Jurkat, Clone E6-1 (cell line): ENCODE results near the gene IQSEC3. TPM values are rescaled to one million over a fixed set of nuclear protein-coding genes. Genes with fewer than 3 reads are reported as not detected.
"Not testable (repeated sequence)": the region's sequence is repeated elsewhere in the genome, so short reads cannot be mapped to it uniquely, and the experiment has no call there.

Experiments
- DNase-seq: peaks from one replicate; pipeline ENCODE4 v3.0.0-alpha.2; 2011; ENCODE audit warnings: low read depth, low spot score
- H3K4me3 ChIP-seq: 2 replicates; pipeline ENCODE4 v1.5.1; 2011; ENCODE audit warnings: mild to moderate bottlenecking, low read length, control low read depth, moderate library complexity
- polyA plus RNA-seq: library from polyadenylated mRNA; unstranded; fragments of >200 nt; gene quantifications from one replicate; pipeline ENCODE4 v1.2.1, GENCODE V29; 2012; ENCODE audit warnings: missing spikeins; ENCODE audit not compliant: insufficient read length, insufficient read depth

The IQSEC3 gene
- not detected for polyA plus RNA-seq

DNA sequence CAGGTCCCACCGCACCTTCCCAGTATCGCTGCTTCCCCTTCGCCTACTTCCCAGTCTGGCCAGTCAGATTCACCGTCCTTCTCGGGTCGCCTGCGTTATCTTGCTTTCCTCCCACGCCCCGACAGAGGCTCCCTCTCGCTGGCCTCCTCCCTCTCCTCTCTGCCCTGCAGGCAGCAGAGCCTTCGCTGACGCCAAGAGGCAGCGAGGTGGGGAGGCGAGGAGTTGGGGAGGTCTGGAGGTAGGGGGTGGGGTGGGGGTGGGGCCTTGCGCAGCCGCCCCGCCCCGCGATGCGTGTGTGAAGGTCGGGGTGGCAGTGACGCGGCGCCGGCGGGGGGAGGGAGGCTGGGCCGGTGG is at the start of gene IQSEC3:
Gene IQSEC3, plus strand, starts transcription at position 340 of the 354 bp plus-strand sequence. CDS start 116 bp downstream, outside the sequence.
- not testable (repeated sequence) for DNase-seq, H3K4me3 ChIP-seq

DNA sequence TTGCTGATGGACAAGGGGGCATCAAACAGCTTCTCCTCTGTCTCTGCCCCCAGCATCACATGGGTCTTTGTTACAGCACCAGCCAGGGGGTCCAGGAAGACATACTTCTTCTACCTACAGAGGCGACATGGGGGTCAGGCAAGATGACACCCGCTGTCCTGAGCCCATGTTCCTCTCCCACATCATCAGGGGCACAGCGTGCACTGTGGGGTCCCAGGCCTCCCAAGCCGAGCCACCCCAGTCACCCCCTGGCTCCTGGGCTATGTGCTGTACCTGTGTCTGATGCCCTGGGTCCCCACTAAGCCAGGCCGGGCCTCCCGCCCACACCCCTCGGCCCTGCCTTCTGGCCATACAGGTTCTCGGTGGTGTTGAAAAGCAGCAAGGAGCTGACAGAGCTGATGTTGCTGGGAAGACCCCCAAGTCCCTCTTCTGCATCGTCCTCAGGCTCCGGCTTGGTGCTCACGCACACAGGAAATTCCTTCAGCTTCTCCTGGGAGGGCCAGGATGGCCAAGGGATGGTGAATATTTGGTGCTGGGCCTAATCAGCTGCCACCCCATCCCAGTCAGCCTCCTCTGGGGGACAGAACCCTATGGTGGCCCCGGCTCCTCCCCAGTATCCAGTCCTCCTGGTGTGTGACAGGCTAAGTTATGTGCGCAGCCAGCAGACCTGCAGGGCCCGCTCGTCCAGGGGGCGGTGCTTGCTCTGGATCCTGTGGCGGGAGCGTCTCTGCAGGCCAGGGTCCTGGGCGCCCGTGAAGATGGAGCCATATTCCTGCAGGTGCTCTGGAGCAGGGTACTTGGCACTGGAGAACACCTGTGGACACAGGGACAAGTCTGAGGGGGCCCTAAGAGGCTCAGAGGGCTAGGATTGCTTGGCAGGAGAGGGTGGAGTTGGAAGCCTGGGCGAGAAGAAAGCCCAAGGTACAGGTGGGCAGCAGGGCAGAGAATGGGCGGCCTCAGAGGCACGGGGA is 48.9 kb upstream of the IQSEC3 start:
- DNase-seq, H3K4me3 ChIP-seq: not testable (repeated sequence)

DNA sequence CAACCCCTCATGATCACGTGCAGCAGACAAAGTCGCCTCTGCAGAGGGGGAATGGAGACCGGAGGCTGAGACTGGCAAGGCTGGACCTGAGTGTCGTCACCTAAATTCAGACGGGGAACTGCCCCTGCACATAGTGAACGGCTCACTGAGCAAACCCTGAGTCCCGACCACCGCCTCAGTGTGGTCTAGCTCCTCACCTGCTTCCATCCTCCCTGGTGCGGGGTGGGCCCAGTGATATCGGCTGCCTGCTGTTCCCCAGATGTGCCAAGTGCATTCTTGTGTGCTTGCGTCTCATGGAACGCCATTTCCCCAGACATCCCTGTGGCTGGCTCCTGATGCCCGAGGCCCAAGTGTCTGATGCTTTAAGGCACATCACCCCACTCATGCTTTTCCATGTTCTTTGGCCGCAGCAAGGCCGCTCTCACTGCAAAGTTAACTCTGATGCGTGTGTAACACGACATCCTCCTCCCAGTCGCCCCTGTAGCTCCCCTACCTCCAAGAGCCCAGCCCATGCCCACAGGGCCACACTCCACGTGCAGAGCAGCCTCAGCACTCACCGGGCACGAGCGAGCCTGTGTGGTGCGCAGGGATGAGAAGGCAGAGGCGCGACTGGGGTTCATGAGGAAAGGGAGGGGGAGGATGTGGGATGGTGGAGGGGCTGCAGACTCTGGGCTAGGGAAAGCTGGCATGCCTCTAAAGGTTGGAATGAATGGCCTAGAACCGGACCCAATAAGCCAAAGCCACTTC is 47.6 kb upstream of the IQSEC3 start:
- not testable (repeated sequence) for DNase-seq, H3K4me3 ChIP-seq

DNA sequence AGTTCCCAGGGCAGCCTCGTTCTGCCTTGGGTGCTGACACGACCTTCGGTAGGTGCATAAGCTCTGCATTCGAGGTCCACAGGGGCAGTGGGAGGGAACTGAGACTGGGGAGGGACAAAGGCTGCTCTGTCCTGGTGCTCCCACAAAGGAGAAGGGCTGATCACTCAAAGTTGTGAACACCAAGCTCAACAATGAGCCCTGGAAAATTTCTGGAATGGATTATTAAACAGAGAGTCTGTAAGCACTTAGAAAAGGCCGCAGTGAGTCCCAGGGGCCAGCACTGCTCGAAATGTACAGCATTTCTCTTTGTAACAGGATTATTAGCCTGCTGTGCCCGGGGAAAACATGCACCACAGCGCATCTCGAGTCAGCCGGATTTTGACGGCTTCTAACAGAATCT is 46.7 kb upstream of the IQSEC3 start:
- H3K4me3 ChIP-seq, DNase-seq: not testable (repeated sequence)

DNA sequence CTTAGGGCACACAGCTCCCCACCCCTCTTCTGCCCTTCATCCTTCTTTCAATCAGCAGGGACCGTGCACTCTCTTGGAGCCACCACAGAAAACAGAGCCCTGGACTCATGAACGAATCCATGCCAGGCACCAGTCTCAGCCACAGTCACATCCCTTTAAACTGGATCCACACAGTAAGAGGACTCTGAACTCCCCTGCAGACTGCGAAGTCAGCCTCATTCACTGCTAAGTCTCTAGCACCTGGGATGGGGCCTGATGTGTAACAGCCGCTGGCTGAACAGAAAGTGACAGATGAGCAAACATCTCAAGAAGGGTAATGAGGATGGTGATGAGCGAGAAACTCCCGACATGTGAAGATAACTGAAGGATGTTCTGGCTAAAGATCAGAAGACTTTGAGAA is 45.8 kb upstream of the IQSEC3 start:
- no peak overlapping the region for H3K4me3 ChIP-seq
- no peak for DNase-seq

DNA sequence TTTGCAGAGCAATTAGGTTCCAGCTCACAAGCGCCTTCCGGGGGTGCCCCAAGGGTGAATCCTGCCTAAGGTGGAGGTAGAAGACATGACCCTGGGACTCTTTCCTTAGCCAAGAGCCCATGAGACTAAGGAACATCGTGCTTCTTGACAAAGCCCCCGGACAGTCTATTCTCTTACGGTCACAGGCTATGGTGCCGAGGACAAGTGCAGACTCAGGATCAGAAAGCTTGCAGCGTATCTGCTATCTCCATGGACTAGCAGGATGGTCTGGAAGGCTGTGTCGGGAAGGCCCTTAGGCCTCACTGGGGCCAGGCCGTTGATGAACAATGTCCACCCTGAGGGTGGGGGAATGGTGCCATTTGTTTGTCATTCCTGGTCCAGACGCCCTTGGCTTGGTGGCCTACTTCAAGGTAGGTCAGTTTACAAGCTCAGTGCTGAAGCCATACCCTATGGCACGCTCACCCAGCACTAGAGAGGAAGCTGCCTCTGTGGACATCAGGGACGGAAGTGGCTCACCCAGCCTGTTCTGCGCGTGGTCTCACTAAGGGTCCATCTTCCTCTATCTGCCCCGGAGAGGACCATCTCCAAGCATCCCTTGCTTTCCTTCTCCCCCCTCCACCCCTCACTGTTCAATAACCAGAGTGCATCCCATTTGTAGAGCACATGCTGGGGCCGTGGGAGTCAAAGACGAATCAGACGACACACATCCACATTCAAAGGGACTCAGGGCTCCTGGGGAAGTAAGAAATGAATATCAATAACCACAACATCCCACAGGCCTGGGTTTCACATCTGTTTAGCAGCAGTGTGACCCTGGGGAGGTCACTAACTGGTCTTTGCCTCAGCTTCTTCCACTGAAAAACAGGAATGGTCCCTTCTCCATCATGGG is 45.0 kb upstream of the IQSEC3 start:
- H3K4me3 ChIP-seq, result no peak overlapping the region
- DNase-seq, result no peak

DNA sequence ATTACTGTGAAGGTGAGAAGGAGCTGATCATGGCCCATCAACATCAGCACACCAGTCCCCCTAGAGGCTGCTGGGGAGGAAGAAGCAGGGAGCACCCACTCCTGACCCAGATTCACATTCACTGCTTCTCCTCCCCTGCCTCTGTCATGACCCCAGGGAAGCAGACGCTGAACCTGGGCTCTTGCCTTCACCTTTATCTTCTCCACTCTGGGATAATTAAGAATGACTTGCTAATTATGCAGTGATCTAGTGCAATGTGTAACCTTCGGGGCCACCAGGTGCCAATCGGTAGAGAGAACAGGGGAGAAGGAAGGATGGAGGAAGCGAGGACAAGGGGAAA is 44.4 kb upstream of the IQSEC3 start:
- DNase-seq, result no peak
- H3K4me3 ChIP-seq, result no peak overlapping the region

DNA sequence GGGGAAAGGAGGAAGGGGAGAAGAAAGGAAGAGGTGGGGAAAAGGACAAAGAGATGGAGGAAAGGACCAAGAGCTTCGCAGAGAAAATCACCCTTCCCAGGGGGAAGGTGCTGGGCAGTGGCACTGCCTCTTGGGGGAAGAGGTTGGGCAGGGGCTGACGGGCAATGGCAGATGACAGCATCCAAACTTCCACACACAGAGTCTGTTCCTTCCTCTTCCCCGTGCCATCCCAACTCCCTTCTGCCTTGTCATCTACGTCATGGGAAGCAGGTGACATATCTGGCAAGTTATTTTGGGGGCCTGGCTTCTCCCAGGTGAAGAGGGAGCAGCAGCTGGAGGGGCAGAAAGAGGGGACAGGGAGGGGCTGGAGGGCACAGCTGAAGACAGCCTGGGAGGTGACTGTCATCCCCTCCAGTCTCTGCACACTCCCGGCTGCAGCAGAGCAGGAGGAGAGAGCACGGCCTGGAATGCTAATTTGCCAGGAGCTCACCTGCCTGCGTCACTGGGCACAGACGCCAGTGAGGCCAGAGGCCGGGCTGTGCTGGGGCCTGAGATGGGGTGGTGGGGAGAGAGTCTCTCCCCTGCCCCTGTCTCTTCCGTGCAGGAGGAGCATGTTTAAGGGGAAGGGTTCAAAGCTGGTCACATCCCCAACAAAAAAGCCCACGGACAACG is 43.9 kb upstream of the IQSEC3 start:
- no peak for DNase-seq

DNA sequence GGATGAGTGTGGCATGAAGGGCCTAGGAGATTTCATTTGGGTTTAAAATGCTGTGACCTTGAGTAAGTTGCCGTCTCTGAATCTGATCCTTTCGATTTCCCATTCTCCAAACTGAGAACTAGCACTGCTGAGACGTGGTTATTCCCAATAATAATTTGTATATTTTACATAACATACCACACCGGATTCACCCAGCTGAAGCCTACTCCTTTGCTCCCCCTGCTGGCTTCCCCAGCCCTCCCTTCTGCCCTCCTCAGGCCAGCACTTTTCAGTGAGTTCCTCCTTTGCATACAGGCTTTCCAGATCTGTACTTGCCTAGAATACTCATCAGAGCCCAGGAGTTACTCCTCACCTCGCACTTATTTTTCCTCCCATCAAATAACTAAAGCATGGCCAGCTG is 38.7 kb upstream of the IQSEC3 start:
- not testable (repeated sequence) for DNase-seq, H3K4me3 ChIP-seq

More for the DNA sequence above, 43.9 kb upstream of the IQSEC3 start:
- H3K4me3 ChIP-seq, result no peak overlapping the region

DNA sequence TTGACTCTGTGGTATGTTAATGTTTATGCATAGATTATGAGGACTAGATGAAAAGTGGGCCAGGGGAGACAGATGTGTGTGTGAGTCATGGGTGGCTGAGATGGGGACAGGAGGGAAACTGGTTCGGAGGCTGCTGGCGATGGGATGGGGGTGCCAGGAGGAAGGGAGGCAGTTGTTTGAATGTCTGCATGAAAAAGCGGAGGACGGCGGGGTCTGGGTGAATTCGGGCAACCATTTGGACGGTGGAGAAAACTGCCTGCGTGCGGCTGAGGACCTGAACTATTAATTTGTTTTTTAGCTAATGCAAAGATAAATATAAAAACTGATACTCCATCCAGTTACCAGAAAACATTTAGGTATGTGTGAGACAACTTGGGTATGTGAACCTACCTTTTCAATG is 27.8 kb upstream of the IQSEC3 start:
- not testable (repeated sequence) for DNase-seq, H3K4me3 ChIP-seq

DNA sequence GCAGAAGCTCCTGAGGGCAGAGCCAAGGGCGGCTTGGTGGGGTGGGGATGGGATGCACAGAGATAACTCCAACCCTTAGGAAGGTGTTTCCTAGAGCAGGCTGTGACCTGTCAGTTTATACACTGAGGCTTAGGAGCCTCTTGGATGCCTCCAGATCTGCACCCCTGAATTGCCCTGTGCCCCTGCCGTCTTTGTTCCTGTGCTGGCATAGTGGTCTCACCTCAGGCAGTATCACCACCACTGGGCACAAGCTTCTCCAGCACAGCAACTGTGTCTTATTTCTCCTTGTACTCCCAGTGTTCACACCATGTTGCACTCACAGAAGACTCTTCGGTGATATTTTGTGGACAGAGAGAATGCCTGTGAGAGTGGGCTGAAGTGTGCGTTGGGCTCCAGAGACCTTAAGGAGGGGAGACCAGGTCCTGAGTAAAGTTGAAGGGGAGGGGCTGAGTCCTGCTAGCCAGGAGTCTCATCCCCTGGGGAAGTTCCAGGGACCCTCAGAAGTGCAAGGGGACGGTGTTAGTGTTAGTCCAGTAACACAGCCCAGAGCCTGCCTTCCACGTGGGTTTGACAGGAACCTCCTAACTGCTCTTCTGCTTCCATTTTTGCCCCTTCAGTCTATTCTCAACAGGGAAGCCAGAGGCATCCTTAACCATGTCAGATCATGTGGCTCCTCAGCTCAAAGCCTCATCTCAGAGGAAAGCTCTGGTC is 26.9 kb upstream of the IQSEC3 start:
- not testable (repeated sequence) for H3K4me3 ChIP-seq, DNase-seq

DNA sequence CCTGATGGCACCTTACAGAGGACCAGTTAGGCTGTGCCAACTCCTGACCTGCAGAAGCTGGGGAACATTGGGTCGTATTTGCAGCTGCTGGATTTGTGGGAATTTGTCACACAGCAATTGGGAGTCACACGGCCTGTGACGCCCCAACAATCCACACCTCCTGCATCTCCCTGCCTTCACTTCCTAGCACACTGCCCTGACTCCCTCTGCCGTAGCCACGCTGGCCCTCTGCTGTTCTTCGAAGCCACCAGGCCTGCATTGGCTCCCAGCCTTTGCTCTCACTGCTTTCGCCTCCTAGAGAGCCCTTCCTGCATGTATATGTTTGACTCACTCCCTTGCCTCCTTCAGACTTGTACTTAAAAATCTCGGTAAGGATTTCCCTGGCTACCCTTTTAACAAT is 22.2 kb upstream of the IQSEC3 start:
- not testable (repeated sequence) for H3K4me3 ChIP-seq, DNase-seq

DNA sequence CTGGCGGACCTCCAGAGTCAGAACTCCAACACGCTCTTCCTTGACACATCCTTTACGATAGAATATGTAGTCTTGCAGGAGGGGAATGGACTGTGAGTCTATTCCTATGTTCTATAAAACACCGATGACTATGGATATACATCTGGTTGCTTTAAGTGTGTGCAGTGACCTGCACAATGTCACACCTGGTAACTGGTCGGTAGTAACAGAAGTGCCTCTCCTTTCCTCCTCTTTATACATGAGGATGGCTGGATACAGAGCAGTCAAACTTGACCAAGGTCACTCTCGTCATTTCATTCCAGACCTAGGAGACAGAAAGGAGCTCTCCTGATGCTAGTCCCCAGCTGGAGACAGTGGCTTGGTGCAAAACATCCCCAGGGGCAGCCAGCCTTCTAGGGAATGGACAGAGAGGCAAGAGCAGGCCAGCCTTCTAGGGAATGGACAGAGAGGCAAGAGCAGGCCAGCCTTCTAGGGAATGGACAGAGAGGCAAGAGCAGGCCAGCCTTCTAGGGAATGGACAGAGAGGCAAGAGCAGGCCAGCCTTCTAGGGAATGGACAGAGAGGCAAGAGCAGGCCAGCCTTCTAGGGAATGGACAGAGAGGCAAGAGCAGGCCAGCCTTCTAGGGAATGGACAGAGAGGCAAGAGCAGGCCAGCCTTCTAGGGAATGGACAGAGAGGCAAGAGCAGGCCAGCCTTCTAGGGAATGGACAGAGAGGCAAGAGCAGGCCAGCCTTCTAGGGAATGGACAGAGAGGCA is 21.2 kb upstream of the IQSEC3 start:
- not testable (repeated sequence) for DNase-seq

DNA sequence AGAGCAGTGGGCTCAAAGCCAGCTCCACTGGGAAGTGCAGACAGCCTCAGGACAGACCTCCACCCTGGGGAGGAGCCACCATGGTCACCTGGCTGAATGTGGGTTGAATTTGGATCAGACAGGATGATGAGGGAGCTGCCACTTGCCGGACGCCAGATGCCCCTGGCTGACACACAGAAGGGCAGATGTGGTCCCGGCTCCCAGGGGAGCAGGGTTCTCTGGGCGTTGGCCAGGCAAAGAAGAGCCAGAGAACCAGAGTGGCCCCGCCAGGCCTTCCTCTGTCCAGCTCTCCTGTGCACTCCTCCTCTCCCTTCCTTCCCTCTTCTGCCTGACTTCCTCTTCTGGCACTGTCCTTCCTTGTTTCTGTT is 20.6 kb upstream of the IQSEC3 start:
- not testable (repeated sequence) for H3K4me3 ChIP-seq, DNase-seq

More for the DNA sequence above, 21.2 kb upstream of the IQSEC3 start:
- not testable (repeated sequence) for H3K4me3 ChIP-seq

DNA sequence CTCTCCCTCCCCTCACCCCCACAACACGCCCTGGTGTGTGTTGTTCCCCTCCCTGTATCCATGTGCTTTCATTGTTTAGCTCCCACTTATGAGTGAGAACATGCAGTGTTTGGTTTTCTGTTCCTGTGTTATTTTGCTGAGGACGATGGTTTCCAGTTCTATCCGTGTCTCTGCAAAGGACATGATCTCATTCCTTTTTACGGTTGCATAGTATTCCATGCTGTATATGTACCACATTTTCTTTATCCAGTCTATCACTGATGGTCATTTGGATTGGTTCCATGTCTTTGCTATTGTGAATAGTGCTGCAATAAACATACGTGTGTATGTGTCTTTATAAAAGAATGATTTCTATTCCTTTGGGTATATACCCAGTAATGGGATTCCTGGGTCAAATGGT is 20.0 kb upstream of the IQSEC3 start:
- H3K4me3 ChIP-seq, DNase-seq: not testable (repeated sequence)

DNA sequence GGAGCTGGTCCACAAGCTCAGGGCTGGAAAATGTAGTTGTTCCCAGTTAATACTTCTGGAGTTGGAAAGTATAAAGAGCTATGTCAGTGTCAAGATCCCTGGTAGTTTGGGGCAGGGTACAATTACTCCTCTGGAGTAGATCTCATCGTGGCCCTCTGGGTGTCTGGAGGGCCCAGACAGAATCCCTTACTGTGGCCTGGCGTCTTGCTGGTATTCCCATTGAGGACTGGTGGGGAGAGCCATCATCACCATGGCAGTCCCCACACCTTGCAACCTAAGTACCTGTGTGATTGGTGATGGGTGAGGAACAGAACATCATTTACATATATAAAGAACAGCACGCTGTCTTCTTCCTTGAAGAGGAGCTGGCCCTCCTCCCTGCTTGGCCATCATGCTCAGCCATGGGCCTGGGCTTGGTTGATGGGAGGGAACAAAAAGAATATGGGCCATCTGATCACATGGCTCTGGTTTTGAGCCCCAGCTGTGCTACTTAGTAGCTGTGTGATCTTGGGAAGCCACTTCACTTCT is 18.8 kb upstream of the IQSEC3 start:
- not testable (repeated sequence) for H3K4me3 ChIP-seq, DNase-seq

DNA sequence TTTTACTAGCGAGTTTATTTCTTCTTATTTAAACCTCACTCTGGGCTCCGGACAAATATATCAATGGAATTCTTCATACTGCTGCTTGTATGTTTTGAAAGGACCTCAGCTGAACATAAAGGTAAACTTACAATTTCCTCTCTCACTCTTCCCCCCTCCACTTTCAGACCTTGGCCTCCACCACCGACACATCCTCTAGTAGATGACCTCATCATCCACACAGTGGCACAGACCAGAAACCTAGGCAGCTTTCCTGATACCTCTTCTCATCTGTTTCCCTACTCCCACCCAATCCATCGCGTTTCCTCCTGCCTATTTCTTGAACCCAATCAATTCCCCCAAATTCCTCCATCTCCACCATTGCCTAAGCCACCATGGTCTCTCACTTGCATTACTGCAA is 17.4 kb upstream of the IQSEC3 start:
- DNase-seq, H3K4me3 ChIP-seq: not testable (repeated sequence)
